ENCODE data around the gene COG7.

DNA sequence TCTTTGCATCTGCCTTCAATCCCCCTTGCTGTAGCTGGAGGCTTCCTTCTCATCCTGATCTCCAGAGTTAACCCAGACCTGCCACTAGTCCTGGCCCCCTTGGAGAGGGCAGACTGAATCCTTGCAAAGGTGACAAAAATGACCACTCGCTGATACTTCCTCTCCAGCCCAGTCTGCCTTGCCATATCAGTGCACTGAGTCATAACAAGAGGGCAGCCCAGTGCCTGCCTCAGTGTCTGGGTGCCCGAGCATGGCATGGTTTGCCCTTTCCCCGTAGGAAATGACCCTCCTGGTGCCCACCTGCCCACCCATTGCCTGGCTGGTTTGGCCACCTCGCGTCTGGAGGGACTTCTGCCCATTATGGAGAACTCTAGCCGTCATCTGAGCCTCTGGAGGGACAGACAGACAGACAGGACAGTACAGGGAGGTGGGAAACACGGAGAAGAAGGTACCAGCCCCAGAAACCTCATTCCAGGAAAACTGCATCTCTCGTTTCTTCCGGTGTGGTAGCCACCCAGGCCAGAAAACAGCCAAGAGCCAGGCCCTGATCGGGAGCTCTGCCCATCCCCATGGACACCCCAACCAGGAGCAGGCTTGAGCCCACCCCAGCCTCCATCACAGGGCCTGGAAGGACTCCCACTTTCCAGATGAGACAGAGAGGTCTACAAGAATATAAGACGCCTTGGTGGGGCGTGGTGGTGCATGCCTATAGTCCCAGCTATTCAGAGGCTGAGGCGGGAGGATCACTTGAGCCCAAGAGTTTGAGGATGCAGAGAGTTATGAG, 79.4 kb downstream of the COG7 start:
- TF ChIP-seq SP1 (IDR thresholded peaks at IDR 0.05) (no peak), LEF1 (IDR thresholded peaks at IDR 0.05; ENCODE audit: borderline replicate concordance) (no peak), L3MBTL2 (conservative IDR thresholded peaks at IDR 0.05) (no peak)
